GM06990 (cell line): ENCODE results near the gene PHF12.

Source experiments
- DNase-seq: peaks from one replicate; pipeline ENCODE4 v3.0.0-alpha.2; 2011; ENCODE audit not compliant: insufficient read length; ENCODE audit errors: extremely low read depth
- H3K27me3 ChIP-seq: replicated peaks from 2 replicates; pipeline ENCODE4 v1.6.0; 2011; ENCODE audit warnings: low read length; ENCODE audit not compliant: control insufficient read depth, insufficient read depth
- H3K36me3 ChIP-seq: 2 replicates; pipeline ENCODE4 v1.5.1; 2011; ENCODE audit warnings: low read length; ENCODE audit not compliant: control insufficient read depth, insufficient read depth
- H3K4me3 ChIP-seq: replicated peaks from 2 replicates; pipeline ENCODE4 v1.5.1; 2011; ENCODE audit warnings: low read depth, mild to moderate bottlenecking, control low read depth, low read length
- TF ChIP-seq, protein P1 (sequence below): IDR thresholded peaks from 2 replicates; pipeline ENCODE4 v1.5.1; 2011; ENCODE audit warnings: low read length, control low read depth, mild to moderate bottlenecking, inconsistent platforms; ENCODE audit not compliant: insufficient read depth, poor library complexity, severe bottlenecking

The PHF12 gene

GRCh38 chr17:28960256-28961061 is 9.1 kb upstream of the PHF12 start:
- no peak for DNase-seq
- no peaks in the 10 kb centered on the region; the same call in 1 of the 2 replicates for H3K36me3 ChIP-seq
- TF ChIP-seq, protein P1, sequence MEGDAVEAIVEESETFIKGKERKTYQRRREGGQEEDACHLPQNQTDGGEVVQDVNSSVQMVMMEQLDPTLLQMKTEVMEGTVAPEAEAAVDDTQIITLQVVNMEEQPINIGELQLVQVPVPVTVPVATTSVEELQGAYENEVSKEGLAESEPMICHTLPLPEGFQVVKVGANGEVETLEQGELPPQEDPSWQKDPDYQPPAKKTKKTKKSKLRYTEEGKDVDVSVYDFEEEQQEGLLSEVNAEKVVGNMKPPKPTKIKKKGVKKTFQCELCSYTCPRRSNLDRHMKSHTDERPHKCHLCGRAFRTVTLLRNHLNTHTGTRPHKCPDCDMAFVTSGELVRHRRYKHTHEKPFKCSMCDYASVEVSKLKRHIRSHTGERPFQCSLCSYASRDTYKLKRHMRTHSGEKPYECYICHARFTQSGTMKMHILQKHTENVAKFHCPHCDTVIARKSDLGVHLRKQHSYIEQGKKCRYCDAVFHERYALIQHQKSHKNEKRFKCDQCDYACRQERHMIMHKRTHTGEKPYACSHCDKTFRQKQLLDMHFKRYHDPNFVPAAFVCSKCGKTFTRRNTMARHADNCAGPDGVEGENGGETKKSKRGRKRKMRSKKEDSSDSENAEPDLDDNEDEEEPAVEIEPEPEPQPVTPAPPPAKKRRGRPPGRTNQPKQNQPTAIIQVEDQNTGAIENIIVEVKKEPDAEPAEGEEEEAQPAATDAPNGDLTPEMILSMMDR: no peak
- no peaks in the 10 kb centered on the region for H3K27me3 ChIP-seq
- no peak overlapping the region for H3K4me3 ChIP-seq

DNA sequence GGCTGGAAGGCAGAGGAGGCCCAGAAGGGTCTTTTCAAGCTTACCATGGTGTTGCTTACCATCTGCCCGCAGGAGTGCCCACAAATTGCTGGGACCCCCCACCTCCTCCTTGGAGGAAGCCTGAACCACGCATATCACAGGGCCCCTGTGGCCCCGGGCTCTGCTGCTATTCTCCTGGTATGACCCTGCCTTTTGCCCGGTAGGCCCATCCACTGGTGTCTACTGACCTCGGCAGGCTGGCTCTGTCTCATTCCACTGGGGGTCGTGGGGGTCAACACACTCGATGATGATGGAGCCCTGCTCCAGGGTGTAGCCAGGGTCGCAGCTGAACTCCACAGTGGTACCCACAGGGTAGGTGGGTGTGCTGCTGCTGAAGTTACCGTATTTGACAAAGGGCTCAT is 8.2 kb upstream of the PHF12 start:
- no peak for DNase-seq
- Histone ChIP-seq H3K4me3 (no peak overlapping the region), H3K36me3 (no peaks in the 10 kb centered on the region; the same call in 1 of the 2 replicates), H3K27me3 (no peaks in the 10 kb centered on the region)
- TF ChIP-seq, protein P1: no peak

- Histone ChIP-seq H3K36me3 (no peaks in the 10 kb centered on the region; the same call in 1 of the 2 replicates), H3K4me3 (no peak overlapping the region), H3K27me3 (no peaks in the 10 kb centered on the region)
- TF ChIP-seq, protein P1: no peak
- no peak for DNase-seq
These were observed 7.6 kb upstream of the PHF12 start for GRCh38 chr17:28958820-28959455.

GRCh38 chr17:28957992-28958355 is 6.7 kb upstream of the PHF12 start:
- no peaks in the 10 kb centered on the region for H3K27me3 ChIP-seq
- no peak for DNase-seq
- TF ChIP-seq, protein P1: no peak
- H3K36me3 ChIP-seq: no peaks in the 10 kb centered on the region; the same call in 1 of the 2 replicates
- H3K4me3 ChIP-seq: no peak overlapping the region

DNA sequence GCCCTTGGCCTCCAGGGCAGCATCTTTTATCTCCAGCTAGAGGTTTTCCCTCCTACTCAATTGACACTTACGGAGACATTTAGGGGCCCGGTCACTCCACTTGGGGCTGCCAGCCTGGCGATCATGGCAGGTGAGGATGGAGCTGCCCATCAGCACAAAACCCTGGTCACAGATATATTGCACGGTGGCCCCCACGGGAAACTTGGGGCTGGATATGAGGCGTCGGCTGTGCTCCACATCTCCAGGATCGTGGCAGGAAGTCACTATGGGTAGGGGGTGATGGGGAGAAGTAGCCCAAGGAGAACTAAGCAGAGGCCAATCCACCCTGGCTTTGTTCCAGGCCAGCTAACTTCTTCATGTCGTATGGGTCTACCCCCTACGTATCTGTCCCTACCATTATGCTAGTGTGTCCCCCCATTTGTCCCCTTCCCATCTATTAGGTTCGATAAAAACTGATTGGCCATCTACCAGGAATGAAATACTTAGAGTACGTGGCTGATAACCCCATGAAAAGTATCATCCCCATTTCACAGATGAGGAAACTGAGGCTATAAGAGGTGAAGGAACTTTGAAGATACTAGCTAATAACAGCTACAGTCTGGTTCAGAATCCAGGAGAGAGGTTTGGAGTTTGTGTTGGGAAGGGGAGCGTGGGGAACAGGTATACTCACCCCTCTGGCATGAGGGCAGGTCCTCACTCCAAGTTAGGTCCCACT is 6.1 kb upstream of the PHF12 start:
- TF ChIP-seq, protein P1: no peak
- H3K36me3 ChIP-seq: no peaks in the 10 kb centered on the region; the same call in 1 of the 2 replicates
- no peaks in the 10 kb centered on the region for H3K27me3 ChIP-seq
- H3K4me3 ChIP-seq: no peak overlapping the region
- no peak for DNase-seq
